ENCODE results near the gene CYBB. TPM values are rescaled to one million over a fixed set of nuclear protein-coding genes. Genes with fewer than 3 reads are reported as not detected.

Gene CYBB
- total and polyA plus RNA-seq, 2 experiments from 2014 or later = 0.06 TPM; not detected in 1

DNA sequence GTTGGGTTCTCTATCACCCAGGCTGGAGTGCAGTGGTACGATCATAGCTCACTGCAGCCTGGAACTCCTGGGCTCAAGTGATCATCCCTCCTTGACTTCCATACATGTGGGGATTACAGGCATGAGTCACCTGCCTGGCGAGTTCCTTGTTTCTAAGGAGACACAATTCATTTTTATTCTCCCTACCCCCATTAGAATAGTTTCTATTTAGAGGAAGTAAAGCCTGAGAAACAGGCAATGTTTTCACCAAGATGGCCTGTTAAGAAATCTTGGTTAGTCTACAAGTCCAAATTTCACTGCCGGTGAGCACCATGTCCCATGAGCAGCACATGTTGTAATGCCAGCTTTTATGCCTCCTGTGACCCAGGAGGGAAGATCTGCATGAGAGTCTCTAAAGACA lies 5.7 kb downstream of the CYBB start:
- Histone ChIP-seq H3K4me2 (no peak overlapping the region), H3K36me3 (ENCODE audit: insufficient read depth) (no peaks in the 10 kb centered on the region), H3K4me3 (no peak overlapping the region), H4K20me1 (replicated peaks; ENCODE audit: insufficient read depth) (no peaks in the 10 kb centered on the region), H3F3A (replicated peaks; ENCODE audit: low read depth) (no peaks in the 10 kb centered on the region), H3K4me1 (ENCODE audit: insufficient read depth) (no peaks in the 10 kb centered on the region), H3K79me2 (replicated peaks; ENCODE audit: insufficient read depth) (no peaks in the 10 kb centered on the region), H3K9me2 (ENCODE audit: insufficient read depth) (no peaks in the 10 kb centered on the region), H3K27me3 (ENCODE audit: insufficient read depth) (no peaks in the 10 kb centered on the region), H2AFZ (no peak overlapping the region), H3K27ac (ENCODE audit: low read depth) (no peak overlapping the region)
- Mint-ChIP-seq H3K4me1 (no peaks in the 10 kb centered on the region), H3K36me3 (ENCODE audit: low read depth) (no peaks in the 10 kb centered on the region), H3K9me3 (no peaks in the 10 kb centered on the region), H3K27ac (no peak overlapping the region), H3K4me3 (no peak overlapping the region), H3K27me3 (ENCODE audit: insufficient read depth, low read depth, poor library complexity) (no peaks in the 10 kb centered on the region)
- ATAC-seq (no peak), DNase-seq (ENCODE audit: low spot score) (no peak)
- TF ChIP-seq STAT1 (IDR thresholded peaks at IDR 0.05; ENCODE audit: unreplicated experiment) = no peak
- TF ChIP-seq, protein P1, sequence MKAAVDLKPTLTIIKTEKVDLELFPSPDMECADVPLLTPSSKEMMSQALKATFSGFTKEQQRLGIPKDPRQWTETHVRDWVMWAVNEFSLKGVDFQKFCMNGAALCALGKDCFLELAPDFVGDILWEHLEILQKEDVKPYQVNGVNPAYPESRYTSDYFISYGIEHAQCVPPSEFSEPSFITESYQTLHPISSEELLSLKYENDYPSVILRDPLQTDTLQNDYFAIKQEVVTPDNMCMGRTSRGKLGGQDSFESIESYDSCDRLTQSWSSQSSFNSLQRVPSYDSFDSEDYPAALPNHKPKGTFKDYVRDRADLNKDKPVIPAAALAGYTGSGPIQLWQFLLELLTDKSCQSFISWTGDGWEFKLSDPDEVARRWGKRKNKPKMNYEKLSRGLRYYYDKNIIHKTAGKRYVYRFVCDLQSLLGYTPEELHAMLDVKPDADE (IDR thresholded peaks at IDR 0.05) = no peak
- no peak for TF ChIP-seq POLR2AphosphoS5 (IDR thresholded peaks at IDR 0.05; ENCODE audit: low read depth)
- no peak for TF ChIP-seq ZNF114 (CRISPR knock-in tag; IDR thresholded peaks at IDR 0.05)
- TF ChIP-seq, protein P2, sequence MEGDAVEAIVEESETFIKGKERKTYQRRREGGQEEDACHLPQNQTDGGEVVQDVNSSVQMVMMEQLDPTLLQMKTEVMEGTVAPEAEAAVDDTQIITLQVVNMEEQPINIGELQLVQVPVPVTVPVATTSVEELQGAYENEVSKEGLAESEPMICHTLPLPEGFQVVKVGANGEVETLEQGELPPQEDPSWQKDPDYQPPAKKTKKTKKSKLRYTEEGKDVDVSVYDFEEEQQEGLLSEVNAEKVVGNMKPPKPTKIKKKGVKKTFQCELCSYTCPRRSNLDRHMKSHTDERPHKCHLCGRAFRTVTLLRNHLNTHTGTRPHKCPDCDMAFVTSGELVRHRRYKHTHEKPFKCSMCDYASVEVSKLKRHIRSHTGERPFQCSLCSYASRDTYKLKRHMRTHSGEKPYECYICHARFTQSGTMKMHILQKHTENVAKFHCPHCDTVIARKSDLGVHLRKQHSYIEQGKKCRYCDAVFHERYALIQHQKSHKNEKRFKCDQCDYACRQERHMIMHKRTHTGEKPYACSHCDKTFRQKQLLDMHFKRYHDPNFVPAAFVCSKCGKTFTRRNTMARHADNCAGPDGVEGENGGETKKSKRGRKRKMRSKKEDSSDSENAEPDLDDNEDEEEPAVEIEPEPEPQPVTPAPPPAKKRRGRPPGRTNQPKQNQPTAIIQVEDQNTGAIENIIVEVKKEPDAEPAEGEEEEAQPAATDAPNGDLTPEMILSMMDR (conservative IDR thresholded peaks at IDR 0.05; ENCODE audit: low read depth in 2 of 2) = no peak
- TF ChIP-seq, protein P3, sequence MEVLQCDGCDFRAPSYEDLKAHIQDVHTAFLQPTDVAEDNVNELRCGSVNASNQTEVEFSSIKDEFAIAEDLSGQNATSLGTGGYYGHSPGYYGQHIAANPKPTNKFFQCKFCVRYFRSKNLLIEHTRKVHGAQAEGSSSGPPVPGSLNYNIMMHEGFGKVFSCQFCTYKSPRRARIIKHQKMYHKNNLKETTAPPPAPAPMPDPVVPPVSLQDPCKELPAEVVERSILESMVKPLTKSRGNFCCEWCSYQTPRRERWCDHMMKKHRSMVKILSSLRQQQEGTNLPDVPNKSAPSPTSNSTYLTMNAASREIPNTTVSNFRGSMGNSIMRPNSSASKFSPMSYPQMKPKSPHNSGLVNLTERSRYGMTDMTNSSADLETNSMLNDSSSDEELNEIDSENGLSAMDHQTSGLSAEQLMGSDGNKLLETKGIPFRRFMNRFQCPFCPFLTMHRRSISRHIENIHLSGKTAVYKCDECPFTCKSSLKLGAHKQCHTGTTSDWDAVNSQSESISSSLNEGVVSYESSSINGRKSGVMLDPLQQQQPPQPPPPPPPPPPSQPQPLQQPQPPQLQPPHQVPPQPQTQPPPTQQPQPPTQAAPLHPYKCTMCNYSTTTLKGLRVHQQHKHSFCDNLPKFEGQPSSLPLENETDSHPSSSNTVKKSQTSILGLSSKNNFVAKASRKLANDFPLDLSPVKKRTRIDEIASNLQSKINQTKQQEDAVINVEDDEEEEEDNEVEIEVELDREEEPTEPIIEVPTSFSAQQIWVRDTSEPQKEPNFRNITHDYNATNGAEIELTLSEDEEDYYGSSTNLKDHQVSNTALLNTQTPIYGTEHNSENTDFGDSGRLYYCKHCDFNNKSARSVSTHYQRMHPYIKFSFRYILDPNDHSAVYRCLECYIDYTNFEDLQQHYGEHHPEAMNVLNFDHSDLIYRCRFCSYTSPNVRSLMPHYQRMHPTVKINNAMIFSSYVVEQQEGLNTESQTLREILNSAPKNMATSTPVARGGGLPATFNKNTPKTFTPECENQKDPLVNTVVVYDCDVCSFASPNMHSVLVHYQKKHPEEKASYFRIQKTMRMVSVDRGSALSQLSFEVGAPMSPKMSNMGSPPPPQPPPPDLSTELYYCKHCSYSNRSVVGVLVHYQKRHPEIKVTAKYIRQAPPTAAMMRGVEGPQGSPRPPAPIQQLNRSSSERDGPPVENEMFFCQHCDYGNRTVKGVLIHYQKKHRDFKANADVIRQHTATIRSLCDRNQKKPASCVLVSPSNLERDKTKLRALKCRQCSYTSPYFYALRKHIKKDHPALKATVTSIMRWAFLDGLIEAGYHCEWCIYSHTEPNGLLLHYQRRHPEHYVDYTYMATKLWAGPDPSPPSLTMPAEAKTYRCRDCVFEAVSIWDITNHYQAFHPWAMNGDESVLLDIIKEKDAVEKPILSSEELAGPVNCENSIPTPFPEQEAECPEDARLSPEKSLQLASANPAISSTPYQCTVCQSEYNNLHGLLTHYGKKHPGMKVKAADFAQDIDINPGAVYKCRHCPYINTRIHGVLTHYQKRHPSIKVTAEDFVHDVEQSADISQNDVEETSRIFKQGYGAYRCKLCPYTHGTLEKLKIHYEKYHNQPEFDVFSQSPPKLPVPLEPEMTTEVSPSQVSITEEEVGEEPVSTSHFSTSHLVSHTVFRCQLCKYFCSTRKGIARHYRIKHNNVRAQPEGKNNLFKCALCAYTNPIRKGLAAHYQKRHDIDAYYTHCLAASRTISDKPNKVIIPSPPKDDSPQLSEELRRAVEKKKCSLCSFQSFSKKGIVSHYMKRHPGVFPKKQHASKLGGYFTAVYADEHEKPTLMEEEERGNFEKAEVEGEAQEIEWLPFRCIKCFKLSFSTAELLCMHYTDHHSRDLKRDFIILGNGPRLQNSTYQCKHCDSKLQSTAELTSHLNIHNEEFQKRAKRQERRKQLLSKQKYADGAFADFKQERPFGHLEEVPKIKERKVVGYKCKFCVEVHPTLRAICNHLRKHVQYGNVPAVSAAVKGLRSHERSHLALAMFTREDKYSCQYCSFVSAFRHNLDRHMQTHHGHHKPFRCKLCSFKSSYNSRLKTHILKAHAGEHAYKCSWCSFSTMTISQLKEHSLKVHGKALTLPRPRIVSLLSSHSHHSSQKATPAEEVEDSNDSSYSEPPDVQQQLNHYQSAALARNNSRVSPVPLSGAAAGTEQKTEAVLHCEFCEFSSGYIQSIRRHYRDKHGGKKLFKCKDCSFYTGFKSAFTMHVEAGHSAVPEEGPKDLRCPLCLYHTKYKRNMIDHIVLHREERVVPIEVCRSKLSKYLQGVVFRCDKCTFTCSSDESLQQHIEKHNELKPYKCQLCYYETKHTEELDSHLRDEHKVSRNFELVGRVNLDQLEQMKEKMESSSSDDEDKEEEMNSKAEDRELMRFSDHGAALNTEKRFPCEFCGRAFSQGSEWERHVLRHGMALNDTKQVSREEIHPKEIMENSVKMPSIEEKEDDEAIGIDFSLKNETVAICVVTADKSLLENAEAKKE (CRISPR knock-in tag; IDR thresholded peaks at IDR 0.05) = no peak
- TF ChIP-seq, protein P4, sequence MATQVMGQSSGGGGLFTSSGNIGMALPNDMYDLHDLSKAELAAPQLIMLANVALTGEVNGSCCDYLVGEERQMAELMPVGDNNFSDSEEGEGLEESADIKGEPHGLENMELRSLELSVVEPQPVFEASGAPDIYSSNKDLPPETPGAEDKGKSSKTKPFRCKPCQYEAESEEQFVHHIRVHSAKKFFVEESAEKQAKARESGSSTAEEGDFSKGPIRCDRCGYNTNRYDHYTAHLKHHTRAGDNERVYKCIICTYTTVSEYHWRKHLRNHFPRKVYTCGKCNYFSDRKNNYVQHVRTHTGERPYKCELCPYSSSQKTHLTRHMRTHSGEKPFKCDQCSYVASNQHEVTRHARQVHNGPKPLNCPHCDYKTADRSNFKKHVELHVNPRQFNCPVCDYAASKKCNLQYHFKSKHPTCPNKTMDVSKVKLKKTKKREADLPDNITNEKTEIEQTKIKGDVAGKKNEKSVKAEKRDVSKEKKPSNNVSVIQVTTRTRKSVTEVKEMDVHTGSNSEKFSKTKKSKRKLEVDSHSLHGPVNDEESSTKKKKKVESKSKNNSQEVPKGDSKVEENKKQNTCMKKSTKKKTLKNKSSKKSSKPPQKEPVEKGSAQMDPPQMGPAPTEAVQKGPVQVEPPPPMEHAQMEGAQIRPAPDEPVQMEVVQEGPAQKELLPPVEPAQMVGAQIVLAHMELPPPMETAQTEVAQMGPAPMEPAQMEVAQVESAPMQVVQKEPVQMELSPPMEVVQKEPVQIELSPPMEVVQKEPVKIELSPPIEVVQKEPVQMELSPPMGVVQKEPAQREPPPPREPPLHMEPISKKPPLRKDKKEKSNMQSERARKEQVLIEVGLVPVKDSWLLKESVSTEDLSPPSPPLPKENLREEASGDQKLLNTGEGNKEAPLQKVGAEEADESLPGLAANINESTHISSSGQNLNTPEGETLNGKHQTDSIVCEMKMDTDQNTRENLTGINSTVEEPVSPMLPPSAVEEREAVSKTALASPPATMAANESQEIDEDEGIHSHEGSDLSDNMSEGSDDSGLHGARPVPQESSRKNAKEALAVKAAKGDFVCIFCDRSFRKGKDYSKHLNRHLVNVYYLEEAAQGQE (IDR thresholded peaks at IDR 0.05; ENCODE audit: unreplicated experiment) = no peak
- TF ChIP-seq EZH2 (IDR thresholded peaks at IDR 0.05; ENCODE audit: low read depth, unreplicated experiment) = no peak
- no peak for TF ChIP-seq JUNB (IDR thresholded peaks at IDR 0.05; ENCODE audit: unreplicated experiment)
- TF ChIP-seq ZNF331 (CRISPR knock-in tag; IDR thresholded peaks at IDR 0.05; ENCODE audit: low read depth) = no peak
- no peak for TF ChIP-seq CREB1 (CRISPR knock-in tag; IDR thresholded peaks at IDR 0.05; ENCODE audit: low read depth)
- TF ChIP-seq NANOG (IDR thresholded peaks at IDR 0.05; ENCODE audit: borderline replicate concordance) = no peak
- no peak for TF ChIP-seq EZH2phosphoT487 (IDR thresholded peaks at IDR 0.05; ENCODE audit: unreplicated experiment)
